A172 (cell line): ENCODE data around the gene TP73. TPM values are rescaled to one million over a fixed set of nuclear protein-coding genes. Genes with fewer than 3 reads are reported as not detected.
A peak's percentile ranks its signal among the peaks of the same experiment; 100 is the strongest.

Experiments used
- DNase-seq: peaks from one replicate; pipeline ENCODE4 v3.0.0-alpha.2; 2015; ENCODE audit warnings: low spot score
- total RNA-seq: library from RNA; depleted of rRNA; stranded (reverse); fragments of >200 nt; shearing (Covaris generic); gene quantifications from 2 replicates; pipeline ENCODE4 v1.2.3, GENCODE V29; 2014

Gene TP73
- total RNA-seq, 1 experiment from 2014 or later: 4.7 TPM

GRCh38 chr1:3652548-3653285 is 401 bp downstream of the TP73 start:
- no peak for DNase-seq

GRCh38 chr1:3653286-3653618 is 936 bp downstream of the TP73 start:
- DNase-seq: no peak

- no peak for DNase-seq
These were observed 2.4 kb downstream of the TP73 start for GRCh38 chr1:3654549-3655281.

GRCh38 chr1:3656450-3657095 is 4.3 kb downstream of the TP73 start:
- DNase-seq: no peak

- no peak for DNase-seq
These were observed 4.8 kb downstream of the TP73 start for GRCh38 chr1:3657096-3657475.

GRCh38 chr1:3657578-3658230 is 5.4 kb downstream of the TP73 start:
- DNase-seq: no peak

GRCh38 chr1:3658231-3658615 is 5.9 kb downstream of the TP73 start:
- DNase-seq: no peak

GRCh38 chr1:3659093-3659492 is 6.8 kb downstream of the TP73 start:
- DNase-seq: no peak

- DNase-seq: no peak
These were observed 8.4 kb downstream of the TP73 start for GRCh38 chr1:3660704-3661103.

GRCh38 chr1:3661631-3662030 is 9.3 kb downstream of the TP73 start:
- no peak for DNase-seq

GRCh38 chr1:3662080-3662671 is 9.9 kb downstream of the TP73 start:
- DNase-seq: no peak

- DNase-seq: no peak
These were observed 11.8 kb downstream of the TP73 start for GRCh38 chr1:3663999-3664699.

GRCh38 chr1:3664700-3665375 is 12.5 kb downstream of the TP73 start:
- no peak for DNase-seq

- no peak for DNase-seq
These were observed 15.8 kb downstream of the TP73 start for GRCh38 chr1:3668148-3668547.

- peak; percentile 13 for DNase-seq
These were observed 16.4 kb downstream of the TP73 start for GRCh38 chr1:3668585-3669300.

GRCh38 chr1:3669421-3669821 is 17.1 kb downstream of the TP73 start:
- no peak for DNase-seq

GRCh38 chr1:3669971-3670431 is 17.7 kb downstream of the TP73 start:
- no peak for DNase-seq

- DNase-seq: no peak
These were observed 18.5 kb downstream of the TP73 start for GRCh38 chr1:3670823-3671265.

GRCh38 chr1:3671371-3672180 is 19.3 kb downstream of the TP73 start:
- peak; percentile 5 for DNase-seq
